CD8-positive, alpha-beta memory T cell (primary cell): Measurements from ENCODE around the gene PHKG2. TPM values are rescaled to one million over a fixed set of nuclear protein-coding genes. Genes with fewer than 3 reads are reported as not detected.

Source experiments
- CTCF ChIA-PET: fragments of 350-600 bp; sonication (Branson Sonifier 250); formaldehyde crosslinking; loops from one replicate; lab custom pipeline; 2021; ENCODE audit warnings: antibody characterized with exemption; lab: Charles Lee
- POLR2A ChIA-PET: fragments of 350-600 bp; sonication (Branson Sonifier 250); formaldehyde crosslinking; loops from one replicate; lab custom pipeline; 2021; ENCODE audit warnings: antibody characterized with exemption; lab: Charles Lee
- DNase-seq, 5 donors: peaks; one replicate each; pipeline versions ENCODE4 v3.0.0 to v3.0.0-alpha.2; 2020 to 2022; ENCODE audit warnings: mixed read lengths in 1 of 5
- H3K27ac ChIP-seq: one replicate; pipeline ENCODE4 v1.7.0; 2013; ENCODE audit warnings: low read depth, mild to moderate bottlenecking, low read length, moderate library complexity
- H3K27me3 ChIP-seq: 2 replicates; pipeline ENCODE4 v1.7.0; 2013; ENCODE audit warnings: low read length, mild to moderate bottlenecking; ENCODE audit not compliant: insufficient read depth, poor library complexity, severe bottlenecking
- H3K36me3 ChIP-seq: 2 replicates; pipeline ENCODE4 v1.7.0; 2013; ENCODE audit warnings: mild to moderate bottlenecking, low read length, moderate library complexity; ENCODE audit not compliant: insufficient read depth
- H3K4me1 ChIP-seq: 2 replicates; pipeline ENCODE4 v1.7.0; 2013; ENCODE audit warnings: mild to moderate bottlenecking, low read length, moderate library complexity; ENCODE audit not compliant: insufficient read depth
- H3K4me3 ChIP-seq: 2 replicates; pipeline ENCODE4 v1.7.0; 2013; ENCODE audit warnings: mild to moderate bottlenecking, low read length
- H3K9me3 ChIP-seq: 2 replicates; pipeline ENCODE4 v1.7.0; 2013; ENCODE audit warnings: mild to moderate bottlenecking, low read length
- H3K27ac Mint-ChIP-seq, 8 donors: one replicate each; pipeline ENCODE4 v1.8.0; 2020 to 2021; ENCODE audit warnings: mixed read lengths in 8 of 8, mild to moderate bottlenecking in 6 of 8, inconsistent platforms in 3 of 8, moderate library complexity in 3 of 8
- H3K27me3 Mint-ChIP-seq, 2 donors: one replicate each; pipeline ENCODE4 v1.8.0; 2020 to 2021; ENCODE audit warnings: mixed read lengths in 2 of 2, mild to moderate bottlenecking in 1 of 2, moderate library complexity in 1 of 2
- H3K36me3 Mint-ChIP-seq, 3 donors: one replicate each; pipeline ENCODE4 v1.8.0; 2020 to 2021; ENCODE audit warnings: mixed read lengths in 3 of 3, inconsistent platforms in 1 of 3, mild to moderate bottlenecking in 1 of 3
- H3K4me1 Mint-ChIP-seq, 3 donors: one replicate each; pipeline ENCODE4 v1.8.0; 2020 to 2021; ENCODE audit warnings: mixed read lengths in 3 of 3, inconsistent platforms in 1 of 3, mild to moderate bottlenecking in 1 of 3
- H3K4me3 Mint-ChIP-seq, 7 donors: one replicate each; pipeline ENCODE4 v1.8.0; 2020 to 2021; ENCODE audit warnings: mixed read lengths in 7 of 7, mild to moderate bottlenecking in 6 of 7, moderate library complexity in 4 of 7, inconsistent platforms in 2 of 7
- H3K9me3 Mint-ChIP-seq, 5 donors: one replicate each; pipeline ENCODE4 v1.8.0; 2020 to 2022; ENCODE audit warnings: mixed read lengths in 5 of 5, mild to moderate bottlenecking in 3 of 5, moderate library complexity in 2 of 5, inconsistent platforms in 1 of 5
- polyA plus RNA-seq: library from polyadenylated mRNA; unstranded; fragments of 300-500 nt; fragmentation: Illumina TruSeq; gene quantifications from one replicate; pipeline ENCODE4 v1.2.3, GENCODE V29; 2021
- total RNA-seq, 2 experiments: library from RNA; stranded (reverse); gene quantifications; one replicate each; pipeline ENCODE4 v1.2.3, GENCODE V29; 2021

Gene PHKG2
- total and polyA plus RNA-seq, 3 experiments from 2014 or later: 31.8 to 47.0 (median 32.2) TPM

- Mint-ChIP-seq H3K4me1 (peaks cover 44 to 61% (median 57%) of the 10 kb centered on the region in 3 donors), H3K27ac (peak overlapping the region in 3 of 8 donors; percentile 31 to 97 (median 80)), H3K9me3 (no peaks in the 10 kb centered on the region), H3K36me3 (peaks cover 4 to 85% (median 17%) of the 10 kb centered on the region in 3 donors), H3K27me3 (no peaks in the 10 kb centered on the region), H3K4me3 (peak overlapping the region in 1 of 7 donors; percentile 75)
- ChIA-PET POLR2A (interaction anchor here (0.8 kb wide), 1 partner anchor 49 kb away, joined by 3 read pairs; no protein-coding TSS in a partner anchor), CTCF (interaction anchor here (0.6 kb wide), 1 partner anchor 326 kb away, joined by 3 read pairs; no protein-coding TSS in a partner anchor)
- H3K4me3 ChIP-seq: no peak overlapping the region
- peaks cover 43% of the 10 kb centered on the region for H3K4me1 ChIP-seq
- no peak for DNase-seq
- H3K27me3 ChIP-seq: no peaks in the 10 kb centered on the region
- H3K36me3 ChIP-seq: peaks cover 66% of the 10 kb centered on the region
- H3K9me3 ChIP-seq: no peaks in the 10 kb centered on the region
- H3K27ac ChIP-seq: no peak overlapping the region
These were observed 16.7 kb downstream of the PHKG2 start for GRCh38 chr16:30764816-30765465.

DNA sequence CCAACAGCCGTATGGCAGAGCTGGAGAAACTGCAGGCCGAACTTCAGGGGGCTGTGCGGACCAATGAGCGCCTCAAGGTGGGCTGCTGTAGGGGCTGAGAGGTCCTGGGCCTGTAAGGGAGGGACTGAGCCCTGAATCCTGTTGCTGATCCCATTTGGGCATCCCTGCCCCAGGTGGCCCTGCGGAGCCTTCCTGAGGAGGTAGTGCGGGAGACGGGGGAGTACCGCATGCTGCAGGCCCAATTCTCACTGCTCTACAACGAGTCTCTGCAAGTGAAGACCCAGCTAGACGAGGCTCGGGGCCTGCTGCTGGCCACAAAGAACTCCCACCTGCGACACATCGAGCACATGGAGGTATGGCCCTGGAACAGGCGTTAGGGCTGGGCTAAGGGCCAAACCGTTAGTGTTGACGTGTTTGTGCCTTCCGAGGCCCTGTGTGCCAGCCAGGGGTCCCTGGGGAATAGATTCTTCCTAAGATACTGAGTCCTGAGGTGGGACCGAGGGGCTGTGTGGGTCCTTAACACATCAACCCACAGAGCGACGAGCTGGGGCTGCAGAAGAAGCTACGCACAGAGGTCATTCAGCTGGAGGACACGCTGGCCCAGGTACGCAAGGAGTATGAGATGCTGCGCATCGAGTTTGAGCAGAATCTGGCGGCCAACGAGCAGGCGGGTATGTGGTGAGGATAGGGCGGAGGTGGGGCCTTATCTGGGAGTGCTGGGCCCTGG, 18.1 kb downstream of the PHKG2 start:
- ChIA-PET CTCF (interaction anchor here (1.9 kb wide), 1 partner anchor 136 kb away, joined by 5 read pairs; no protein-coding TSS in a partner anchor), POLR2A (interaction anchor here (0.5 to 0.6 kb wide), 2 partner anchors 103 to 173 kb away, joined by 3 to 5 read pairs; no protein-coding TSS in a partner anchor)
- peaks cover 35 to 54% (median 47%) of the 10 kb centered on the region in 3 donors for H3K4me1 Mint-ChIP-seq
- peaks cover 76% of the 10 kb centered on the region for H3K36me3 ChIP-seq
- H3K4me1 ChIP-seq: peaks cover 33% of the 10 kb centered on the region
- H3K4me3 ChIP-seq: no peak overlapping the region
- no peak overlapping the region for H3K27ac ChIP-seq
- H3K27me3 Mint-ChIP-seq: no peaks in the 10 kb centered on the region
- peak overlapping the region in 1 of 7 donors; percentile 36 for H3K4me3 Mint-ChIP-seq
- H3K27ac Mint-ChIP-seq: peak overlapping the region in 2 of 8 donors; percentile 45 to 91
- no peaks in the 10 kb centered on the region for H3K9me3 Mint-ChIP-seq
- H3K36me3 Mint-ChIP-seq: peaks cover 4 to 95% (median 17%) of the 10 kb centered on the region in 3 donors
- no peak for DNase-seq
- H3K9me3 ChIP-seq: no peaks in the 10 kb centered on the region
- H3K27me3 ChIP-seq: no peaks in the 10 kb centered on the region

DNA sequence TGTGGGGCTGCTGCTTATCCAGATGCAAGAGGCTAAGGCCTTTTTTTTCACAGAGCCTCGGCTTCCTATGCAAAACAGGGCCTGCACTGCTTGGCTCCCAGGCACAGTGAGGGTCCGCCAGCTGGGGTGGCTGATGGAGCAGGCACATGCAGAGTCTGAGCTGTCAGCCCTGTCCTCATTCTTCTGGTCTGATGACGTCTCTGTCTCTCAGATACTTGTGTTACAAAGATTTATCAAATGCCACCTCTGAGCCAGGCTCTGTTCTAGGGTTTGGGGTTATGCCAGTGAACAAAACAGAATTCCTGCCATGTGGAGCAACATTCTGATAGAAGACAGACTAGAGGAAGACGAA, 18.7 kb downstream of the PHKG2 start:
- no peak for DNase-seq

DNA sequence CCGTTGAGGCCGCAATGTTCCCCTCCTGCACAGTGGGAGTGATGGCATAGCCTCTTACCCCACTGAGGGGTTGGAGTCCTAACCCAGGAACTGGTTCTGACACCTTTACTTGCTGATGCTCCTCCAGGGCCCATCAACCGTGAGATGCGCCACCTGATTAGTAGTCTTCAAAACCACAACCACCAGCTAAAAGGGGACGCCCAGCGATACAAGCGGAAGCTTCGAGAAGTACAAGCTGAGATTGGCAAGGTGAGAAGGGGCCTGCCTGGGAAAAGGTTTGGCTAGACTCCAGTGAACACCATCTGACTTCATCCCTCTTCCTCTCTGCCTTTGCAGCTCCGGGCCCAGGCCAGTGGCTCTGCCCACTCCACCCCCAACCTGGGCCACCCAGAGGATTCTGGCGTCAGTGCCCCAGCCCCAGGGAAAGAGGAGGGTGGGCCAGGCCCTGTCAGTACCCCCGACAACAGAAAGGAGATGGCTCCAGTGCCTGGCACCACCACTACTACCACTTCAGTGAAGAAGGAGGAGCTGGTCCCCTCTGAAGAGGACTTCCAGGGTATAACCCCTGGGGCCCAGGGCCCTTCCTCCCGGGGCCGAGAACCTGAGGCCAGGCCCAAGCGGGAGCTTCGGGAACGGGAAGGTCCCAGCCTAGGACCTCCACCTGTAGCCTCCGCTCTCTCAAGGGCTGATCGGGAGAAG, 19.7 kb downstream of the PHKG2 start:
- Histone ChIP-seq H3K27ac (no peak overlapping the region), H3K4me3 (no peak overlapping the region), H3K4me1 (peaks cover 27% of the 10 kb centered on the region), H3K9me3 (no peaks in the 10 kb centered on the region), H3K27me3 (no peaks in the 10 kb centered on the region), H3K36me3 (peaks cover 87% of the 10 kb centered on the region)
- Mint-ChIP-seq H3K27ac (peak overlapping the region; percentile 37 to 97 (median 87)), H3K9me3 (no peaks in the 10 kb centered on the region), H3K27me3 (no peaks in the 10 kb centered on the region), H3K4me3 (peak overlapping the region; percentile 23 to 86 (median 59)), H3K4me1 (peaks cover 34 to 51% (median 45%) of the 10 kb centered on the region in 3 donors), H3K36me3 (peaks cover 4 to 97% (median 24%) of the 10 kb centered on the region in 3 donors)
- peak in 4 of 5 donors; percentile 45 to 82 (median 70) for DNase-seq
- ChIA-PET POLR2A (interaction anchor here (0.8 kb wide), 1 partner anchor 139 kb away, joined by 3 read pairs; no protein-coding TSS in a partner anchor), CTCF (interaction anchor here (1.4 to 1.9 kb wide), 2 partner anchors 46 to 134 kb away, joined by 5 read pairs; no protein-coding TSS in a partner anchor)

More for the DNA sequence above, 18.7 kb downstream of the PHKG2 start:
- peaks cover 31% of the 10 kb centered on the region for H3K4me1 ChIP-seq
- H3K27me3 ChIP-seq: no peaks in the 10 kb centered on the region
- H3K36me3 ChIP-seq: peaks cover 78% of the 10 kb centered on the region
- no peak overlapping the region for H3K4me3 ChIP-seq
- no peak overlapping the region for H3K27ac ChIP-seq
- no peaks in the 10 kb centered on the region for H3K9me3 ChIP-seq
- ChIA-PET POLR2A (interaction anchor here (0.5 to 0.6 kb wide), 2 partner anchors 104 to 173 kb away, joined by 3 to 5 read pairs; no protein-coding TSS in a partner anchor), CTCF (interaction anchor here (1.9 kb wide), 1 partner anchor 135 kb away, joined by 5 read pairs; no protein-coding TSS in a partner anchor)
- H3K27ac Mint-ChIP-seq: peak overlapping the region in 7 of 8 donors; percentile 1 to 95 (median 87)
- no peaks in the 10 kb centered on the region for H3K9me3 Mint-ChIP-seq
- no peaks in the 10 kb centered on the region for H3K27me3 Mint-ChIP-seq
- peaks cover 33 to 52% (median 45%) of the 10 kb centered on the region in 3 donors for H3K4me1 Mint-ChIP-seq
- H3K36me3 Mint-ChIP-seq: peaks cover 4 to 97% (median 17%) of the 10 kb centered on the region in 3 donors
- H3K4me3 Mint-ChIP-seq: peak overlapping the region in 2 of 7 donors; percentile 36 to 65

GRCh38 chr16:30768583-30769181, 20.5 kb downstream of the PHKG2 start:
- Mint-ChIP-seq H3K9me3 (no peaks in the 10 kb centered on the region), H3K27me3 (no peaks in the 10 kb centered on the region), H3K27ac (peak overlapping the region in 3 of 8 donors; percentile 32 to 89 (median 56)), H3K4me3 (no peak overlapping the region), H3K36me3 (peaks cover 4 to 97% (median 28%) of the 10 kb centered on the region in 3 donors), H3K4me1 (peaks cover 30 to 46% (median 42%) of the 10 kb centered on the region in 3 donors)
- POLR2A ChIA-PET: interaction anchor here (0.9 kb wide), 1 partner anchor 45 kb away, joined by 3 read pairs; no protein-coding TSS in a partner anchor
- Histone ChIP-seq H3K36me3 (peaks cover 82% of the 10 kb centered on the region), H3K27ac (no peak overlapping the region), H3K4me1 (peaks cover 19% of the 10 kb centered on the region), H3K4me3 (no peak overlapping the region), H3K27me3 (no peaks in the 10 kb centered on the region), H3K9me3 (no peaks in the 10 kb centered on the region)
- CTCF ChIA-PET: interaction anchor here (1.4 to 2.1 kb wide), 3 partner anchors 45 to 133 kb away, joined by 5 read pairs; no protein-coding TSS in a partner anchor
- no peak for DNase-seq

- Mint-ChIP-seq H3K4me1 (peaks cover 28 to 45% (median 37%) of the 10 kb centered on the region in 3 donors), H3K27me3 (no peaks in the 10 kb centered on the region), H3K9me3 (no peaks in the 10 kb centered on the region), H3K27ac (peak overlapping the region in 2 of 8 donors; percentile 6 to 50), H3K4me3 (no peak overlapping the region), H3K36me3 (peaks cover 4 to 97% (median 28%) of the 10 kb centered on the region in 3 donors)
- Histone ChIP-seq H3K4me3 (no peak overlapping the region), H3K9me3 (no peaks in the 10 kb centered on the region), H3K27me3 (no peaks in the 10 kb centered on the region), H3K36me3 (peaks cover 74% of the 10 kb centered on the region), H3K4me1 (peaks cover 11% of the 10 kb centered on the region), H3K27ac (no peak overlapping the region)
- DNase-seq: no peak
- ChIA-PET POLR2A (interaction anchor here (0.9 kb wide), 1 partner anchor 44 kb away, joined by 3 read pairs; no protein-coding TSS in a partner anchor), CTCF (interaction anchor here (1.2 to 2.1 kb wide), 2 partner anchors 36 to 45 kb away, joined by 4 to 5 read pairs; no protein-coding TSS in a partner anchor)
These were observed 21.3 kb downstream of the PHKG2 start for GRCh38 chr16:30769379-30770089.
